ENCODE results near the gene CD93. TPM values are rescaled to one million over a fixed set of nuclear protein-coding genes. Genes with fewer than 3 reads are reported as not detected.

The CD93 gene
- total RNA-seq, 2 donors from 2014 or later = 14.2 to 19.2 TPM

- Histone ChIP-seq H3K9me3 (no peaks in the 10 kb centered on the region), H3K27ac (no peak overlapping the region), H3K4me3 (no peak overlapping the region), H3K36me3 (replicated peaks in 1 of 2; ENCODE audit: insufficient read depth in 1 of 2, low read depth in 2 of 2) (no peaks in the 10 kb centered on the region), H3K27me3 (no peaks in the 10 kb centered on the region), H3K4me1 (no peaks in the 10 kb centered on the region)
- 73 to 83% methylated on average over 11 of the region's 11 CpGs for WGBS, 2 donors
- TF ChIP-seq CTCF (IDR thresholded peaks at IDR 0.05) = no peak
- no peak for DNase-seq
- ATAC-seq = no peak
- intact Hi-C loops (cut with DNase I) = no loop called here
These were observed 45.6 kb upstream of the CD93 start for GRCh38 chr20:23131766-23132165.

- intact Hi-C loops (cut with DNase I) = no loop called here
- Histone ChIP-seq H3K27ac (no peak overlapping the region), H3K9me3 (no peaks in the 10 kb centered on the region), H3K4me3 (no peak overlapping the region), H3K4me1 (no peaks in the 10 kb centered on the region), H3K36me3 (replicated peaks in 1 of 2; ENCODE audit: insufficient read depth in 1 of 2, low read depth in 2 of 2) (no peaks in the 10 kb centered on the region), H3K27me3 (no peaks in the 10 kb centered on the region)
- no peak for DNase-seq
- WGBS, 2 donors = 81 to 87% methylated on average over 4 of the region's 4 CpGs
- no peak for TF ChIP-seq POLR2A (IDR thresholded peaks at IDR 0.05)
- no peak for TF ChIP-seq CTCF (IDR thresholded peaks at IDR 0.05)
- ATAC-seq = no peak
These were observed 44.6 kb upstream of the CD93 start for GRCh38 chr20:23130622-23131140.

GRCh38 chr20:23129891-23130621 lies 43.9 kb upstream of the CD93 start:
- TF ChIP-seq CTCF (IDR thresholded peaks at IDR 0.05) = no peak
- no peak for TF ChIP-seq POLR2A (IDR thresholded peaks at IDR 0.05)
- intact Hi-C loops (cut with DNase I) = no loop called here
- peaks cover 1% of the 10 kb centered on the region for H3K4me1 ChIP-seq
- no peaks in the 10 kb centered on the region for H3K27me3 ChIP-seq
- no peak overlapping the region for H3K4me3 ChIP-seq
- no peaks in the 10 kb centered on the region for H3K36me3 ChIP-seq (replicated peaks in 1 of 2; ENCODE audit: insufficient read depth in 1 of 2, low read depth in 2 of 2)
- H3K9me3 ChIP-seq = no peaks in the 10 kb centered on the region
- DNase-seq (peak in 1 of 4 donors; percentile 3), ATAC-seq (no peak)
- no peak overlapping the region for H3K27ac ChIP-seq
- WGBS, 2 donors = 79 to 82% methylated on average over 12 of the region's 12 CpGs

GRCh38 chr20:23129266-23129665 lies 43.1 kb upstream of the CD93 start:
- Histone ChIP-seq H3K27ac (no peak overlapping the region), H3K4me1 (peaks cover 5% of the 10 kb centered on the region), H3K4me3 (no peak overlapping the region), H3K36me3 (replicated peaks in 1 of 2; ENCODE audit: insufficient read depth in 1 of 2, low read depth in 2 of 2) (no peaks in the 10 kb centered on the region), H3K9me3 (no peaks in the 10 kb centered on the region), H3K27me3 (no peaks in the 10 kb centered on the region)
- no peak for ATAC-seq
- WGBS, 2 donors = 26 to 41% methylated on average over 2 of the region's 2 CpGs
- intact Hi-C loops (cut with DNase I) = no loop called here
- TF ChIP-seq CTCF (IDR thresholded peaks at IDR 0.05) (no peak), POLR2A (IDR thresholded peaks at IDR 0.05) (no peak)
- no peak for DNase-seq
